ELR (cell line): Measurements from ENCODE around the gene LRRC25.

ENCODE experiments used
- DNase-seq: peaks from one replicate; pipeline ENCODE4 v3.0.0-alpha.2; 2015; ENCODE audit warnings: low read depth

Gene LRRC25

GRCh38 chr19:18345296-18345695, 52.1 kb downstream of the LRRC25 start:
- no peak for DNase-seq

- no peak for DNase-seq
Measured at GRCh38 chr19:18344582-18344950, 52.9 kb downstream of the LRRC25 start.

GRCh38 chr19:18342090-18342632, 55.3 kb downstream of the LRRC25 start:
- no peak for DNase-seq
